ENCODE measurements around the gene CLHC1.

Gene CLHC1

GRCh38 chr2:55155206-55155605 lies 76.9 kb downstream of the CLHC1 start:
- H3K27me3 ChIP-seq (ENCODE audit: insufficient read depth, insufficient read length): no peaks in the 10 kb centered on the region
- peaks cover 6% of the 10 kb centered on the region for H3K4me1 ChIP-seq (ENCODE audit: insufficient read depth, insufficient read length)
- no peaks in the 10 kb centered on the region for H3K9me3 ChIP-seq (ENCODE audit: insufficient read depth, low read length)
- no peak for DNase-seq (ENCODE audit: low read depth, low spot score)
- H3K36me3 ChIP-seq (ENCODE audit: insufficient read depth, insufficient read length, low read length): no peaks in the 10 kb centered on the region
- H3K4me3 ChIP-seq (ENCODE audit: insufficient read length, low read depth): no peak overlapping the region
- H3K9ac ChIP-seq (ENCODE audit: insufficient read length, low read depth): no peak overlapping the region
- TF ChIP-seq ZNF274 (IDR thresholded peaks at IDR 0.05; ENCODE audit: low read depth, low read length) (no peak), YY1 (IDR thresholded peaks at IDR 0.05; ENCODE audit: insufficient read depth, insufficient read length) (no peak), SUZ12 (IDR thresholded peaks at IDR 0.05; ENCODE audit: extremely low read depth, insufficient read depth, insufficient read length) (no peak)

DNA sequence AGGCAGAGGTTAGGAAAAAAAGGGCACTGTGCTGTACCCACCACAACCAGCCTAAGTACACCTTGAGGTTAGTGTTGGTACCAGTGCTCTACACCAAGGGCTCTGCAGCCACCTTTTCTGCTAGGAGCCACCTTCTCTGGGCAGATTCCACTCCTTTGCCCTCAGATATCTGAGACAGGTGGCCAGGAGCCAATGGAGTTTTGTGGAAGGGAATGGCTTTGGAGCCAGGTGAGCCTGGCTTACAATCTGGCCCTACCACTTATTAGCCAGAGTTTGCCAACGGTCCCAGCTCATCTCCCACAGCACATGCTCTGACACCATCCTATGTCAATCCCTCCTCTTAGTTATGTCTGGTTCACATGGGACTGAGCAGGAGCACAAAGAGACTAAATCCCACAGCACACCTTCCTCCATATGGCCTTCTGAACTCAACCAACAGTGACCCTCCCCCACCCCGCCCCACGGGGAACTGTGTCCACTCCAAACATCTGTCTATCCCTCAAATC lies 77.5 kb downstream of the CLHC1 start:
- no peak overlapping the region for H3K9ac ChIP-seq (ENCODE audit: insufficient read length, low read depth)
- H3K36me3 ChIP-seq (ENCODE audit: insufficient read depth, insufficient read length, low read length): no peaks in the 10 kb centered on the region
- H3K4me3 ChIP-seq (ENCODE audit: insufficient read length, low read depth): no peak overlapping the region
- peaks cover 6% of the 10 kb centered on the region for H3K4me1 ChIP-seq (ENCODE audit: insufficient read depth, insufficient read length)
- DNase-seq (ENCODE audit: low read depth, low spot score): no peak
- no peaks in the 10 kb centered on the region for H3K27me3 ChIP-seq (ENCODE audit: insufficient read depth, insufficient read length)
- no peak for TF ChIP-seq ZNF274 (IDR thresholded peaks at IDR 0.05; ENCODE audit: low read depth, low read length)
- TF ChIP-seq SUZ12 (IDR thresholded peaks at IDR 0.05; ENCODE audit: extremely low read depth, insufficient read depth, insufficient read length): no peak
- no peak for TF ChIP-seq YY1 (IDR thresholded peaks at IDR 0.05; ENCODE audit: insufficient read depth, insufficient read length)
- H3K9me3 ChIP-seq (ENCODE audit: insufficient read depth, low read length): no peaks in the 10 kb centered on the region

- H3K9ac ChIP-seq (ENCODE audit: insufficient read length, low read depth): no peak overlapping the region
- H3K9me3 ChIP-seq (ENCODE audit: insufficient read depth, low read length): no peaks in the 10 kb centered on the region
- H3K27me3 ChIP-seq (ENCODE audit: insufficient read depth, insufficient read length): no peaks in the 10 kb centered on the region
- TF ChIP-seq ZNF274 (IDR thresholded peaks at IDR 0.05; ENCODE audit: low read depth, low read length) (no peak), SUZ12 (IDR thresholded peaks at IDR 0.05; ENCODE audit: extremely low read depth, insufficient read depth, insufficient read length) (no peak), YY1 (IDR thresholded peaks at IDR 0.05; ENCODE audit: insufficient read depth, insufficient read length) (no peak)
- no peaks in the 10 kb centered on the region for H3K36me3 ChIP-seq (ENCODE audit: insufficient read depth, insufficient read length, low read length)
- no peak overlapping the region for H3K4me3 ChIP-seq (ENCODE audit: insufficient read length, low read depth)
- DNase-seq (ENCODE audit: low read depth, low spot score): no peak
- H3K4me1 ChIP-seq (ENCODE audit: insufficient read depth, insufficient read length): peaks cover 4% of the 10 kb centered on the region
Measured at GRCh38 chr2:55153584-55154299, 78.4 kb downstream of the CLHC1 start.

DNA sequence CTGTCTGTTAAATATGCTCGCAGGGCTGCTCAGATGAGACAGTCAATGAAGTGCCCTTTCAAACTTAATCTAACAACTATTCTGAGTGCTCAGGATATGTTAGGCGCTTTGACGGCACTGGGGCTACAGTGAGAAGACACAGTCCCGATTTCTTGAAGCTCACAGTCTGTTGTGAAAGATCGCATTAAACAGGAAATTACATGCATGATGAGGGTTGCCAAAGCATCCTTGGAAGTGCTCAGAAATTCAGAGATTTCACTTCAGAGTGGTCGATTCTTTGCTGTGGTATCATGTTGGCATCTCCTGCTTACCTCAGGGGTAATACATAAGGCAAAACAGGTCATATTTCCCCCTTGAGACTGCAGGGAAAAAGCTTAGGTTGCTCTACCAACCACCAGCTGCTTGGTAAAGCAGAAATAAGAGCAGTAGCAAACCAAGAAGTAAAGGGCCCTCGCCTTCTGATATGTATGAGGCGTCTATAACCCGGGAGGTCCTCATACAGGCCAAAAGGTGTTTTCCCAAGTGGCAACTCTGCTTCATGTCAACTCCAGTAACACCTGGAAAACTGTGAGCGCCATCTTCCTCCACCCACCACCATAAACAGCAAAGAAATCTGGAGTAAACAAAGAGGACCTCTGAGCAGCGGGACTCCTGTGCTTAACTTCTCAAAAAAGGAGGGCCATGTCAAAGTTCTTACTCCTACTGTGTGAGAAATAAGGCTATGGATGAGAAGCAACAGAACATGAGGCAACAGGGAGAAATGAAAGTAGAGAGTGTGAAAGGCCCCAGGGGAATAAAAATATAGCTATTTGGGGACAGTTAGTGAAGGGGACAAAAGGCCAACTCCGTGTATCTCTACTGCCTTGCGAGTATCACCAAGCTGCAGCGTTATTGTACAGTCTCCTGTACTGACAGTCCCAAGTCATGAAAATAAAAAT lies 79.3 kb downstream of the CLHC1 start:
- Histone ChIP-seq H3K9me3 (ENCODE audit: insufficient read depth, low read length) (no peaks in the 10 kb centered on the region), H3K36me3 (ENCODE audit: insufficient read depth, insufficient read length, low read length) (no peaks in the 10 kb centered on the region), H3K27me3 (ENCODE audit: insufficient read depth, insufficient read length) (no peaks in the 10 kb centered on the region), H3K9ac (ENCODE audit: insufficient read length, low read depth) (no peak overlapping the region), H3K4me3 (ENCODE audit: insufficient read length, low read depth) (no peak overlapping the region), H3K4me1 (ENCODE audit: insufficient read depth, insufficient read length) (peaks cover 4% of the 10 kb centered on the region)
- TF ChIP-seq SUZ12 (IDR thresholded peaks at IDR 0.05; ENCODE audit: extremely low read depth, insufficient read depth, insufficient read length) (no peak), YY1 (IDR thresholded peaks at IDR 0.05; ENCODE audit: insufficient read depth, insufficient read length) (no peak), ZNF274 (IDR thresholded peaks at IDR 0.05; ENCODE audit: low read depth, low read length) (no peak)
- DNase-seq (ENCODE audit: low read depth, low spot score): no peak

DNA sequence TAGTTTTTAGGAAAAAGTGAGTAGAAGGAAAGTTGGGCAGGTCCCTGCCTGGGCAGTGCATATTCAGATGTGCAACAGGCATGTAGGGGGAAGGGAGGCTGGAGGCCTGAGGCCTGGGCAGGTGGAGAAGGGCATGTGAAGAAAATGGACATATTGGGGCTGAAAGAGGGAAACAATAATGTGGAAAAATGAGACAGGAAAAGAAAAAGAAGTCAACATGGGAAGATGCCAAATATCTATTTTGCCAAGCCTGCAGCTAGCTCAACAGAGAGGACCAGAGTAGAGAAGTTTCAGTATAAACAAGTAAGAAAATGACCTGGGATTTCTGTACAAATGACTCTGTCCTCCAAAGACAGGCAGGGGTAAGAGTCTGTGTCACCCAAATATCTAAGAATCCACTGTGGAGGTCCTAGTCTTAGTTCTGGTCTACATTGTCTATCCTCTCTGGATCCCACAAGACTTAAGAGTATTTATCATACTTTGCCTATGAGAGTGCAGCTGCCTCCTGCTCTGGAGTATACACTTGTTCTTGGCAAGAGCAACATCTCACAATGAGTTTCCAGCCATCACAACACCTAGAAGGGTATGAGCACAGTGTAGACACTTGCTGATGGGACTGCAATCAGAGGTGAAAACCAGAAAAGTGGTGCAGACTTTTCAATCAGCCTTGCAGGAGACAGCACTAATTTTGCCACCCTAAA lies 80.2 kb downstream of the CLHC1 start:
- no peaks in the 10 kb centered on the region for H3K27me3 ChIP-seq (ENCODE audit: insufficient read depth, insufficient read length)
- no peak for TF ChIP-seq SUZ12 (IDR thresholded peaks at IDR 0.05; ENCODE audit: extremely low read depth, insufficient read depth, insufficient read length)
- no peak for TF ChIP-seq ZNF274 (IDR thresholded peaks at IDR 0.05; ENCODE audit: low read depth, low read length)
- TF ChIP-seq YY1 (IDR thresholded peaks at IDR 0.05; ENCODE audit: insufficient read depth, insufficient read length): no peak
- H3K9me3 ChIP-seq (ENCODE audit: insufficient read depth, low read length): no peaks in the 10 kb centered on the region
- H3K4me1 ChIP-seq (ENCODE audit: insufficient read depth, insufficient read length): peaks cover 4% of the 10 kb centered on the region
- no peak overlapping the region for H3K4me3 ChIP-seq (ENCODE audit: insufficient read length, low read depth)
- no peak for DNase-seq (ENCODE audit: low read depth, low spot score)
- H3K9ac ChIP-seq (ENCODE audit: insufficient read length, low read depth): no peak overlapping the region
- H3K36me3 ChIP-seq (ENCODE audit: insufficient read depth, insufficient read length, low read length): no peaks in the 10 kb centered on the region

GRCh38 chr2:55150834-55151233 lies 81.3 kb downstream of the CLHC1 start:
- DNase-seq (ENCODE audit: low read depth, low spot score): no peak
- no peak overlapping the region for H3K4me3 ChIP-seq (ENCODE audit: insufficient read length, low read depth)
- TF ChIP-seq YY1 (IDR thresholded peaks at IDR 0.05; ENCODE audit: insufficient read depth, insufficient read length) (no peak), SUZ12 (IDR thresholded peaks at IDR 0.05; ENCODE audit: extremely low read depth, insufficient read depth, insufficient read length) (no peak), ZNF274 (IDR thresholded peaks at IDR 0.05; ENCODE audit: low read depth, low read length) (no peak)
- H3K36me3 ChIP-seq (ENCODE audit: insufficient read depth, insufficient read length, low read length): no peaks in the 10 kb centered on the region
- H3K4me1 ChIP-seq (ENCODE audit: insufficient read depth, insufficient read length): peaks cover 4% of the 10 kb centered on the region
- H3K9ac ChIP-seq (ENCODE audit: insufficient read length, low read depth): no peak overlapping the region
- no peaks in the 10 kb centered on the region for H3K9me3 ChIP-seq (ENCODE audit: insufficient read depth, low read length)
- H3K27me3 ChIP-seq (ENCODE audit: insufficient read depth, insufficient read length): no peaks in the 10 kb centered on the region

All from NT2/D1 (cell line).